ENCODE measurements around the gene STARD3NL. TPM values are rescaled to one million over a fixed set of nuclear protein-coding genes. Genes with fewer than 3 reads are reported as not detected.
"Not testable (repeated sequence)": the region's sequence is repeated elsewhere in the genome, so short reads cannot be mapped to it uniquely, and the experiment has no call there.

STARD3NL gene
- total and polyA plus RNA-seq, 4 experiments from 2014 or later, result 11.4 to 54.4 (median 19.9) TPM

- H3K9me3 ChIP-seq (ENCODE audit: control insufficient read depth in 1 of 2, low read length in 2 of 2); H3K4me3 Mint-ChIP-seq; POLR2A ChIA-PET (ENCODE audit: partially characterized antibody); H3K27me3 Mint-ChIP-seq; H3K36me3 ChIP-seq (ENCODE audit: insufficient read depth, low read length); H3K4me3 ChIP-seq (ENCODE audit: low read length in 2 of 2); DNase-seq; H3K4me1 Mint-ChIP-seq; H3K27ac ChIP-seq (ENCODE audit: low read depth, low read length); H3K27me3 ChIP-seq (ENCODE audit: insufficient read depth, low read length); H3K9me3 Mint-ChIP-seq; H3K4me1 ChIP-seq (ENCODE audit: insufficient read depth, low read length); intact Hi-C loops (cut with micrococcal nuclease); H3K27ac Mint-ChIP-seq; H3K36me3 Mint-ChIP-seq: not testable (repeated sequence)
- CTCF ChIA-PET (ENCODE audit: partially characterized antibody), result interaction anchor here (1.0 kb wide), 1 partner anchor 31 kb away, joined by 4 read pairs; no protein-coding TSS in a partner anchor
Measured at GRCh38 chr7:38269704-38270346, 91.8 kb downstream of the STARD3NL start.

- intact Hi-C loops (cut with micrococcal nuclease); H3K27me3 Mint-ChIP-seq; H3K27ac Mint-ChIP-seq; H3K36me3 ChIP-seq (ENCODE audit: insufficient read depth, low read length); POLR2A ChIA-PET (ENCODE audit: partially characterized antibody); H3K9me3 ChIP-seq (ENCODE audit: control insufficient read depth in 1 of 2, low read length in 2 of 2); H3K27me3 ChIP-seq (ENCODE audit: insufficient read depth, low read length); H3K4me3 ChIP-seq (ENCODE audit: low read length in 2 of 2); DNase-seq; H3K27ac ChIP-seq (ENCODE audit: low read depth, low read length); H3K36me3 Mint-ChIP-seq; CTCF ChIA-PET (ENCODE audit: partially characterized antibody); H3K4me1 ChIP-seq (ENCODE audit: insufficient read depth, low read length); H3K4me1 Mint-ChIP-seq; H3K9me3 Mint-ChIP-seq; H3K4me3 Mint-ChIP-seq: not testable (repeated sequence)
Measured at GRCh38 chr7:38270405-38270804, 92.4 kb downstream of the STARD3NL start.

GRCh38 chr7:38273286-38273995 is 95.4 kb downstream of the STARD3NL start, which contains the start of gene TARP:
TSS of gene TARP (minus strand) at chr7:38273636.
- intact Hi-C loops (cut with micrococcal nuclease), result loop anchor here (2.0 kb wide), 1 partner anchor 27 kb away; no protein-coding TSS in a partner anchor
- CTCF ChIA-PET (ENCODE audit: partially characterized antibody), result interaction anchor here (1.0 to 1.1 kb wide), 2 partner anchors 57 to 96 kb away, joined by 3 to 4 read pairs; no protein-coding TSS in a partner anchor
- peak within 1 kb of the TSS in 1 of 7 donors; percentile 51 for H3K27ac Mint-ChIP-seq
- no peaks in the 10 kb centered on the region for H3K4me1 ChIP-seq (ENCODE audit: insufficient read depth, low read length)
- no peaks in the 10 kb centered on the region for H3K9me3 Mint-ChIP-seq
- no peak within 1 kb of the TSS for H3K27ac ChIP-seq (ENCODE audit: low read depth, low read length)
- H3K9me3 ChIP-seq (ENCODE audit: control insufficient read depth in 1 of 2, low read length in 2 of 2), result no peaks in the 10 kb centered on the region
- H3K4me1 Mint-ChIP-seq, result no peaks in the 10 kb centered on the region
- no peak within 1 kb of the TSS for H3K4me3 ChIP-seq (ENCODE audit: low read length in 2 of 2)
- peaks cover 0 to 1% of the 10 kb centered on the region in 2 donors for H3K36me3 Mint-ChIP-seq
- H3K36me3 ChIP-seq (ENCODE audit: insufficient read depth, low read length), result no peaks in the 10 kb centered on the region
- POLR2A ChIA-PET (ENCODE audit: partially characterized antibody), result no interaction called here
- H3K4me3 Mint-ChIP-seq, result peak within 1 kb of the TSS; percentile 3 to 75 (median 58)
- DNase-seq, result no peak
- no peaks in the 10 kb centered on the region for H3K27me3 ChIP-seq (ENCODE audit: insufficient read depth, low read length)
- no peaks in the 10 kb centered on the region for H3K27me3 Mint-ChIP-seq

GRCh38 chr7:38274486-38274885 is 96.4 kb downstream of the STARD3NL start:
- no peak overlapping the region for H3K27ac Mint-ChIP-seq
- intact Hi-C loops (cut with micrococcal nuclease), result no loop called here
- no peaks in the 10 kb centered on the region for H3K9me3 Mint-ChIP-seq
- Histone ChIP-seq H3K9me3 (ENCODE audit: control insufficient read depth in 1 of 2, low read length in 2 of 2) (no peaks in the 10 kb centered on the region), H3K4me3 (ENCODE audit: low read length in 2 of 2) (no peak overlapping the region), H3K36me3 (ENCODE audit: insufficient read depth, low read length) (no peaks in the 10 kb centered on the region), H3K27me3 (ENCODE audit: insufficient read depth, low read length) (no peaks in the 10 kb centered on the region), H3K27ac (ENCODE audit: low read depth, low read length) (no peak overlapping the region), H3K4me1 (ENCODE audit: insufficient read depth, low read length) (no peaks in the 10 kb centered on the region)
- H3K4me1 Mint-ChIP-seq, result no peaks in the 10 kb centered on the region
- CTCF ChIA-PET (ENCODE audit: partially characterized antibody), result no interaction called here
- H3K4me3 Mint-ChIP-seq, result peak overlapping the region in 4 of 8 donors; percentile 3 to 59 (median 41)
- no peaks in the 10 kb centered on the region for H3K36me3 Mint-ChIP-seq
- no peaks in the 10 kb centered on the region for H3K27me3 Mint-ChIP-seq
- DNase-seq, result no peak
- POLR2A ChIA-PET (ENCODE audit: partially characterized antibody), result interaction anchor here (1.7 kb wide), 1 partner anchor 25 kb away, joined by 5 read pairs; no protein-coding TSS in a partner anchor

- H3K9me3 ChIP-seq (ENCODE audit: control insufficient read depth in 1 of 2, low read length in 2 of 2), result no peaks in the 10 kb centered on the region
- no peaks in the 10 kb centered on the region for H3K9me3 Mint-ChIP-seq
- DNase-seq, result no peak
- H3K27me3 ChIP-seq (ENCODE audit: insufficient read depth, low read length), result no peaks in the 10 kb centered on the region
- H3K36me3 Mint-ChIP-seq, result no peaks in the 10 kb centered on the region
- no peaks in the 10 kb centered on the region for H3K36me3 ChIP-seq (ENCODE audit: insufficient read depth, low read length)
- POLR2A ChIA-PET (ENCODE audit: partially characterized antibody), result interaction anchor here (1.7 kb wide), 1 partner anchor 25 kb away, joined by 5 read pairs; no protein-coding TSS in a partner anchor
- H3K27ac ChIP-seq (ENCODE audit: low read depth, low read length), result no peak overlapping the region
- no peak overlapping the region for H3K27ac Mint-ChIP-seq
- no peaks in the 10 kb centered on the region for H3K4me1 ChIP-seq (ENCODE audit: insufficient read depth, low read length)
- no peaks in the 10 kb centered on the region for H3K4me1 Mint-ChIP-seq
- H3K4me3 ChIP-seq (ENCODE audit: low read length in 2 of 2), result no peak overlapping the region
- H3K4me3 Mint-ChIP-seq, result peak overlapping the region; percentile 11 to 79 (median 62)
- H3K27me3 Mint-ChIP-seq, result no peaks in the 10 kb centered on the region
- intact Hi-C loops (cut with micrococcal nuclease), result no loop called here
- CTCF ChIA-PET (ENCODE audit: partially characterized antibody), result interaction anchor here (1.4 kb wide), 1 partner anchor 60 kb away, joined by 3 read pairs; no protein-coding TSS in a partner anchor
Measured at GRCh38 chr7:38274927-38275620, 97.0 kb downstream of the STARD3NL start.

- CTCF ChIA-PET (ENCODE audit: partially characterized antibody), result interaction anchor here (1.4 kb wide), 1 partner anchor 61 kb away, joined by 3 read pairs; no protein-coding TSS in a partner anchor
- intact Hi-C loops (cut with micrococcal nuclease), result no loop called here
- H3K9me3 ChIP-seq (ENCODE audit: control insufficient read depth in 1 of 2, low read length in 2 of 2), result no peaks in the 10 kb centered on the region
- H3K36me3 ChIP-seq (ENCODE audit: insufficient read depth, low read length), result no peaks in the 10 kb centered on the region
- no peaks in the 10 kb centered on the region for H3K36me3 Mint-ChIP-seq
- H3K4me3 ChIP-seq (ENCODE audit: low read length in 2 of 2), result no peak overlapping the region
- no peaks in the 10 kb centered on the region for H3K9me3 Mint-ChIP-seq
- H3K27me3 Mint-ChIP-seq, result no peaks in the 10 kb centered on the region
- no peak overlapping the region for H3K27ac ChIP-seq (ENCODE audit: low read depth, low read length)
- H3K4me1 ChIP-seq (ENCODE audit: insufficient read depth, low read length), result no peaks in the 10 kb centered on the region
- no peak for DNase-seq
- no peak overlapping the region for H3K27ac Mint-ChIP-seq
- POLR2A ChIA-PET (ENCODE audit: partially characterized antibody), result interaction anchor here (0.8 kb wide), 1 partner anchor 25 kb away, joined by 3 read pairs; no protein-coding TSS in a partner anchor
- H3K4me1 Mint-ChIP-seq, result no peaks in the 10 kb centered on the region
- no peaks in the 10 kb centered on the region for H3K27me3 ChIP-seq (ENCODE audit: insufficient read depth, low read length)
- peak overlapping the region in 7 of 8 donors; percentile 49 to 79 (median 59) for H3K4me3 Mint-ChIP-seq
Measured at GRCh38 chr7:38276096-38276877, 98.2 kb downstream of the STARD3NL start.
